CD1c-positive myeloid dendritic cell (primary cell): ENCODE data around the gene SPOCK1.

Source experiments
- DNase-seq: peaks from one replicate; pipeline ENCODE4 v3.0.0-alpha.2; 2016; ENCODE audit errors: extremely low spot score

The SPOCK1 gene

GRCh38 chr5:137329586-137330296, 169.4 kb downstream of the SPOCK1 start:
- DNase-seq = peak; percentile 13

GRCh38 chr5:137328991-137329390, 170.1 kb downstream of the SPOCK1 start:
- no peak for DNase-seq

DNA sequence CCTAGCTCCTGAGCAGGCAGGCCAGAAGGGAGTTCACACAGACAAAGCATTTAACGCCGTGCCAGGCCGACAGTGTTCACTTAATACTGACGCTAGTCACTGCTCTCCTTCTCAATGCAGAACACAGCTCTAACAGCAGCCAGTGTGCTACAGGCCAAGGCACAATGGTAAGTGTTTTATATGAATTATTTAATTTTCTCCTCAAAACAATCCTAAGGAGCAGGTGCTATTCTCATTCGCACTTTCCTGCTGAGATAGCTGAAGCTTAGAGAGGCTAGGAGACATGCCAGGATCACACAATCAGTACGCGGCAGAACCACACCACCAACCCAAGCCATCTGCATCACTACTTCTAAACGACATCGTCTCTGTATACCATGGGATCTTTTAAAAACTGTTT, 170.7 kb downstream of the SPOCK1 start:
- no peak for DNase-seq

GRCh38 chr5:137325721-137326120, 173.4 kb downstream of the SPOCK1 start:
- no peak for DNase-seq

DNA sequence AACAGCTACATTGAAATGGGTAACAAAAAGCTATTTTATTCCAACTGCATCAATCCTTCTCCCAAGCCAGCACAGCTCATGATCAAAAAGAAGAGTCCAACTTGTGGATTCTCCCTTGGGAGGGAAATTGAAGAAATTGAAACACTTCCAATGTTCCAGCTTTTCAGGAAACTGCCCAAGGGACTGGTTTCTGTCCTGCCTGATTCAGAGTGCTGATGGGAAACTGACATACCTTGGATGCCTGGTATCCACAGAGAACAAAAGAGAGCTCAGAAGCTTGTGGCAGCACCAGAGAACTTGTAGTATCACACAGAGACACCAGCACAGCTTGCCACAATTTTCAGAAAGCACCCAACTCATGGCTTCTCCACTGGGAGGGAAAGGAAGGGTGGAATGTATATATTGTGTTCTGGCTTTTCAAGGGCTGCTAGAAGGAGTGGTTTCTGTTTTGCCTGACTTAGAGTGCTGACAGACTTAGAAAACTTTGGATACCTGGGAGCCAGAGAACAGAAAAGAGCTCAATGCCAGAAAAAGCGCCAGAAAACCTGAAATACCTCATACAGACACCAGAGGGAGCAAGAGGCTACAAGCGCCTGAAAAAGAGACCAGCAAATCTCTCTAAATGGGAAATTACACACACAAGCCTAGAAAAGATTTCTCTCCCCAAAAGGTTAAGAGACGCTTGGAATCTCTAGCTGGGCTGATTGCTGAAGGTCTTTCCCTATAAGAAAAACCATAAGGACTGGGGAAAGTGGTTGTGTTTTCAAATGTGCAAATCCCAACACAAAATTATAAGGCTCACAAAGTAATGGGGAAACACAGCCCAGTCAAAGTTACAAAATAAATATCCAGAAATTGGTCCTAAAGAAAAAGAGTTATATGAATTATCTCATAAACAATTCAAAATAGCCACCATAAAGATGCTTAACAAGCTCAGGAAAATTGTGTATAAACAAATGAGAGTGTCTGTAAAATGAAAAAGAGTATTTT, 178.8 kb downstream of the SPOCK1 start:
- peak; percentile 65 for DNase-seq

GRCh38 chr5:137318027-137318426, 181.1 kb downstream of the SPOCK1 start:
- no peak for DNase-seq

GRCh38 chr5:137316346-137316736, 182.8 kb downstream of the SPOCK1 start:
- DNase-seq = no peak

GRCh38 chr5:137315534-137316345, 183.4 kb downstream of the SPOCK1 start:
- DNase-seq = no peak

DNA sequence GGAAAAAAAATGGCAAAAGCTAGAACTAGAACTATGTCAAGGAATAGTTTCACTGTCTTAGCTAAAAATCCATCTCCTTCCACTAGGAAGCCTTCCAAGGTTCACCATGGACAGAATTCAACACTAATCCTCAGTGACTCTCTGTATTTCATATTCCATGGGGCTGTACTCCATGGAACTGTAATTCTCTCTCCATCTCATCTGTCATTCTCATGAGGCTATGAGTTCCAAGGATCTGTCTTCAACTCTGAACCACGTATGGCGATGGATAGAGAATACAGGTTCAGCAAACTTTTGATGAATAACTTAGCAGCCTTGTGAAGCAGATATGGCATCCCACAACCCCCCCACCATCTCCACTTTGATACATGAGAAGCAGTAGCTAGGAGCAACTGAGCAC, 184.0 kb downstream of the SPOCK1 start:
- no peak for DNase-seq

DNA sequence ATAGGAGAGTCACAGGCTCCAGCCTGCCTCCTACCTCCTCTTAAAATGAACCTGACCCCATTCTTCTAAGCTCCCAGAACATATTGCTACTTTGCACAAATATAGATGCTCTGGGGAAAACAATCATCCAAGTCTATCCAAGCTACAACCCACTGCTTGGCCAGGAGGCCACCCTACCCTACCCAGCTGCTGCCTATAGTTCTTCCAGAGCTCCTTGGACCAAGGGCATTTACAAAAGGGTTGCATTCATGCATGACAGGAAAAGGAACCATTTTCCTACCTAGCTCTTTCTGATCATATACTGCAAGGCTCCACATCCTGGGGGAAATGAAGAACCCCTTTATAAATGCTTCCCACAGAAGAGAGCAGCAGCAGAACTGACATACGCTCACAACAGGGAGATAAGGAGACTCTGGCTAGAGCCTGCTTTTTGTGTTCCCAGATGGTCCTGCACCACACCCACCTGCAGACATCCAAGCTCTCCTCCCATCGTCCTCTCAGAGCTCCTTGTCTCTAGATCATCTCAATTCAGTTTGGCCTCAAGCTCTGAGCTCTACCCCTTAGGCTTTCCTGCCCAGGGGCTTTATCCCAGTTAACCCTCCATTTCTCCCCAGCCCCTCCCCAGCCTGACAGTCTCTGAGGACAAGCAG, 185.5 kb downstream of the SPOCK1 start:
- no peak for DNase-seq

DNA sequence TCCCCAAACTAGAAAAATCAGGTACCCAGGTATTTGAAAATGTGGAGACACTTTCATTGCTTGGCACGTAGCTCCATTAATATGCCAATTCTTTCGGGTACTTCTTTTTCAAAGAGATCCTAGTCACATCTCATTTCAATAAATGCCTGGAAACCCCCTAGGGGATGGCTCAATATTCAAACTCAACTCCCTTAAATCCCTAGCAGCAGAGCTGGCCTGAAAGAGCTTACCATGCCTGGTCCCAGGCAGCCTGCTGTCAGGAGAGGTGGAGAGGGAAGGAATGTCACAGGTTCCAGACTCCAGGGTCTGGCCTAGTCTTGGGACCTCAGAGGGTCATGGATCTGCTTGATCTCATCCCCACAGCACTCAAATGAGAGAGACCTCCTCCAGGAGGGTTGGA, 187.1 kb downstream of the SPOCK1 start:
- DNase-seq = no peak

- no peak for DNase-seq
Observed at GRCh38 chr5:137310051-137310730, 188.9 kb downstream of the SPOCK1 start.

DNA sequence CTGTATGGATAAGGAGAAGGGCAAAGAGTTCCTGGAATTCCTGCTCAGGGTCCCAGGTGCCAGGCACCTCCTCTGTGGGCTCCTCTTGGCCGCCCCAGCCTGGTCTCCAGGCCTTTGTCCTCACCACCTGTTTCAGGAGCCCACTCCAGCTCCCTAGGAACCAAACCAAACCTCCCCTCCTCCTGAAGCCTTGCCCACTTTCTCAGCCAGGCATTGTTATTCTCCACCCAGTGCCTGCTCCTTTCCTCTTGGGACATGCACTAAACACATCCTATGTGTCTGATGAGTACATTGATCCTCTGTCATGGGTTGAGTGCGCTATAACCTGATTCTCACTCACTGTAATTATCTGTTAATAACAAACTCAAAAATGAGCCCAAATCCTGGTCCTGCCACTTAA, 189.8 kb downstream of the SPOCK1 start:
- DNase-seq = no peak

GRCh38 chr5:137308311-137308710, 190.8 kb downstream of the SPOCK1 start:
- DNase-seq = no peak

DNA sequence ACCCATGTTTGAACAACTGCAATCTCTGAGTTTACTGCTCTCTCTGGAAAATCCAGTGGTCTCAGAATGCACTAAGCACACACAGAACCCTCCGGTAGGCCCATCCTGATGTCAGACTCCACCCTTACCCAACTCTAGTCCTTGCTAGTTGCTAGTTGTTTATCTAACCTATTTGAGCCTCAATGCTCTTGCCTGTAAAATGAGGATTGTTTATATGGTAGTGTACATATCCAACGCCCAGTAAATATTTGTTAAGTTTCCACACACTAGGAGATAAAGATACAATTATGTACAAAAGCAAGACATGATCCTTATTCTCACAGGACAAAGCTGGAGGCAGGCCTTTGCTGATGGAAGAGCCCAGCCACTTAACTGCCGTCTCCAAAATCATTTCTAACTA, 192.2 kb downstream of the SPOCK1 start:
- no peak for DNase-seq

- DNase-seq = no peak
Observed at GRCh38 chr5:137305971-137306602, 193.0 kb downstream of the SPOCK1 start.

GRCh38 chr5:137304226-137304874, 194.8 kb downstream of the SPOCK1 start:
- DNase-seq = no peak

- DNase-seq = no peak
Observed at GRCh38 chr5:137303509-137303908, 195.6 kb downstream of the SPOCK1 start.

DNA sequence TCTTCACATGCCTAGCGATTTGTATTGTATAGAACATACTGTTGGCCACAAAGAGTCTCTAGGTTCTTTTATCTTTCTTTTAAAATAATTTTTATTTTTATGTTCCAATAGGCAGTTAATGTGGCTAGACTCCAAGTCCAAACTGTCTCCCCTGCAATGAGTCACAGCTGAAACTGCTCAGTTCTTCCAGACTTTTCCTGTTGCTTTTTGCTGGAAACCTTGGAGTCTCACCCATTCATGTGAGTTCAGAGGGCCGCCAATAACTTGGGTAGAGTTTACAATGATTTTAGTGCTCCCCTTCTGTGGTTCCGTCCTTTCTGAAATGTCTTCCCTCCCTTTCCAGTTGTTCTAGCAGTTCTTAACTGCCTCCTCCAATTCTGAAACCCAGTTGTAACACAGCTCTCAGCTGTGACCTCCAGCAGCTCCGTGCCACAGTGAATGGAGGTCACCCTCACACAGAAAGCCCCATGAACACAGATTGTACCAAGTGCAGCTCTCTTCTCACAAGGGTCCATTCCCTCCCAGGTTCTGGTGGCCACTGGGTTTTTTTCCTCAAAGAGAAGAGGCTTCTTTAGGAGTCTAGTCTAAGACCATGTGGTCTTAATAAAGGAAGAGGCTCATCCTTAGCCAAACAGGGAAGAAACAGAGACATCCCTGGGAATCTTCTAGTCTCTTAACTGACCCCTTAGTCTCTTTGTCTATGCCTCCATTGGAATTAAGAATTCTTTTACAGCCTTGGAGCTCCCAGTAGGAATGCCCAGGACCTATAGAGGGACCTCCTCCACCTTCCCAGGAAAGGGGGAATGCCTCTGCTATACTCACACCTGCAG, 198.5 kb downstream of the SPOCK1 start:
- DNase-seq = no peak
